Loucy (cell line): Measurements from ENCODE around the gene SLC26A8.

Experiments
- H2AFZ ChIP-seq: fragments of 200-600 bp; sonication (generic); 2 replicates; pipeline ENCODE4 v1.6.0; 2016; ENCODE audit warnings: antibody characterized with exemption, mild to moderate bottlenecking, low read length, moderate library complexity
- H3F3A ChIP-seq: fragments of 200-600 bp; 2 replicates; pipeline ENCODE4 v1.6.0; 2016; ENCODE audit warnings: antibody characterized with exemption, low read depth, mild to moderate bottlenecking
- H3K27me3 ChIP-seq: fragments of 200-600 bp; sonication (generic); 2 replicates; pipeline ENCODE4 v1.6.1; 2014; ENCODE audit warnings: low read length, mild to moderate bottlenecking; ENCODE audit not compliant: insufficient read depth, poor library complexity, severe bottlenecking
- H3K36me3 ChIP-seq: fragments of 200-600 bp; sonication (generic); 2 replicates; pipeline ENCODE4 v1.6.1; 2016; ENCODE audit warnings: low read length; ENCODE audit not compliant: insufficient read depth
- H3K4me1 ChIP-seq: fragments of 200-600 bp; sonication (generic); 2 replicates; pipeline ENCODE4 v1.5.1; 2014; ENCODE audit warnings: low read length, mild to moderate bottlenecking; ENCODE audit not compliant: insufficient read depth, poor library complexity, severe bottlenecking
- H3K4me2 ChIP-seq: fragments of 200-600 bp; sonication (generic); 2 replicates; pipeline ENCODE4 v1.6.0; 2014; ENCODE audit warnings: antibody characterized with exemption, low read length, low read depth, mild to moderate bottlenecking; ENCODE audit not compliant: poor library complexity, severe bottlenecking
- H3K4me3 ChIP-seq: fragments of 200-600 bp; sonication (generic); 2 replicates; pipeline ENCODE4 v1.5.1; 2014; ENCODE audit warnings: low read length, mild to moderate bottlenecking, mixed read lengths; ENCODE audit not compliant: poor library complexity, severe bottlenecking
- H3K79me2 ChIP-seq: fragments of 200-600 bp; sonication (generic); 2 replicates; pipeline ENCODE4 v1.6.1; 2014; ENCODE audit warnings: low read length; ENCODE audit not compliant: insufficient read depth
- H3K9ac ChIP-seq: fragments of 200-600 bp; sonication (generic); 2 replicates; pipeline ENCODE4 v1.6.0; 2014; ENCODE audit warnings: mild to moderate bottlenecking, low read depth, low read length, moderate library complexity; ENCODE audit not compliant: poor library complexity, severe bottlenecking
- H3K9me2 ChIP-seq: fragments of 200-600 bp; sonication (generic); replicated peaks from 2 replicates; pipeline ENCODE4 v1.6.1; 2016; ENCODE audit warnings: low read depth, low read length, mixed read lengths
- H3K9me3 ChIP-seq: fragments of 200-600 bp; sonication (generic); 2 replicates; pipeline ENCODE4 v1.6.1; 2014; ENCODE audit warnings: mild to moderate bottlenecking, antibody characterized with exemption, low read length, low read depth; ENCODE audit not compliant: insufficient read depth
- H4K20me1 ChIP-seq: fragments of 200-600 bp; sonication (generic); 2 replicates; pipeline ENCODE4 v1.6.0; 2014; ENCODE audit warnings: antibody characterized with exemption, low read length, mild to moderate bottlenecking; ENCODE audit not compliant: insufficient read depth, poor library complexity, severe bottlenecking
- CTCF ChIP-seq: fragments of 200-600 bp; sonication (generic); conservative IDR thresholded peaks from 2 replicates; pipeline ENCODE4 v1.5.1; 2014; ENCODE audit warnings: mild to moderate bottlenecking, antibody characterized with exemption, low read length
- EZH2phosphoT487 ChIP-seq: fragments of 200-600 bp; IDR thresholded peaks from 2 replicates; pipeline ENCODE4 v1.6.1; 2018; ENCODE audit warnings: antibody characterized with exemption, mild to moderate bottlenecking, moderate library complexity, borderline replicate concordance

Gene SLC26A8

GRCh38 chr6:35898003-35898402 is 126.4 kb downstream of the SLC26A8 start:
- H2AFZ ChIP-seq, result no peak overlapping the region
- H3K79me2 ChIP-seq, result peaks cover 97% of the 10 kb centered on the region
- H3K27me3 ChIP-seq, result no peaks in the 10 kb centered on the region
- TF ChIP-seq EZH2phosphoT487 (no peak), CTCF (no peak)
- no peaks in the 10 kb centered on the region for H3F3A ChIP-seq
- H4K20me1 ChIP-seq, result peaks cover 64% of the 10 kb centered on the region
- no peaks in the 10 kb centered on the region for H3K9me2 ChIP-seq
- H3K9me3 ChIP-seq, result no peaks in the 10 kb centered on the region
- H3K4me1 ChIP-seq, result no peaks in the 10 kb centered on the region
- H3K36me3 ChIP-seq, result peaks cover 54% of the 10 kb centered on the region; the same call in 1 of the 2 replicates
- no peak overlapping the region for H3K4me2 ChIP-seq
- H3K9ac ChIP-seq, result no peak overlapping the region
- no peak overlapping the region for H3K4me3 ChIP-seq

- H3K9me3 ChIP-seq, result no peaks in the 10 kb centered on the region
- no peaks in the 10 kb centered on the region for H3K27me3 ChIP-seq
- TF ChIP-seq EZH2phosphoT487 (no peak), CTCF (no peak)
- no peak overlapping the region for H3K9ac ChIP-seq
- no peak overlapping the region for H3K4me3 ChIP-seq
- no peaks in the 10 kb centered on the region for H3K4me1 ChIP-seq
- peaks cover 97% of the 10 kb centered on the region for H3K79me2 ChIP-seq
- no peaks in the 10 kb centered on the region for H3F3A ChIP-seq
- H2AFZ ChIP-seq, result no peak overlapping the region
- peaks cover 59% of the 10 kb centered on the region for H4K20me1 ChIP-seq
- no peaks in the 10 kb centered on the region for H3K9me2 ChIP-seq
- H3K36me3 ChIP-seq, result peaks cover 54% of the 10 kb centered on the region; the same call in 1 of the 2 replicates
- H3K4me2 ChIP-seq, result no peak overlapping the region
Measured at GRCh38 chr6:35897486-35897885, 127.0 kb downstream of the SLC26A8 start.

- no peak overlapping the region for H3K4me2 ChIP-seq
- H3K9me3 ChIP-seq, result no peaks in the 10 kb centered on the region
- H3K79me2 ChIP-seq, result peaks cover 97% of the 10 kb centered on the region
- no peak overlapping the region for H3K4me3 ChIP-seq
- H3K9ac ChIP-seq, result no peak overlapping the region
- H3K27me3 ChIP-seq, result no peaks in the 10 kb centered on the region
- peaks cover 54% of the 10 kb centered on the region; the same call in 1 of the 2 replicates for H3K36me3 ChIP-seq
- no peak overlapping the region for H2AFZ ChIP-seq
- no peak for TF ChIP-seq EZH2phosphoT487
- TF ChIP-seq CTCF, result no peak
- H4K20me1 ChIP-seq, result peaks cover 54% of the 10 kb centered on the region
- no peaks in the 10 kb centered on the region for H3K4me1 ChIP-seq
- no peaks in the 10 kb centered on the region for H3F3A ChIP-seq
- no peaks in the 10 kb centered on the region for H3K9me2 ChIP-seq
Measured at GRCh38 chr6:35897036-35897435, 127.4 kb downstream of the SLC26A8 start.
